Measurements from ENCODE around the gene GLCCI1. TPM values are rescaled to one million over a fixed set of nuclear protein-coding genes. Genes with fewer than 3 reads are reported as not detected.

The GLCCI1 gene
- total and polyA plus RNA-seq, 10 of the 15 experiments (the other 5 are each of a cell fraction or from before 2014, with no cell fraction given): 12.6 to 92.0 (median 27.6) TPM

GRCh38 chr7:7972922-7973594, 4.5 kb downstream of the GLCCI1 start:
- WGBS (ENCODE audit: insufficient coverage, insufficient replicate concordance, low lambda C conversion rate, missing lambda C conversion rate): 2% methylated on average over 2 of the region's 2 CpGs
- Histone ChIP-seq H3K4me1 (ENCODE audit: control insufficient read depth, insufficient read depth, low read length) (peaks cover 4% of the 10 kb centered on the region; the same call in 1 of the 2 replicates), H4K20me1 (ENCODE audit: control insufficient read depth, insufficient read depth) (peaks cover 7% of the 10 kb centered on the region), H3K27me3 (replicated peaks in 1 of 2; ENCODE audit: control insufficient read depth in 2 of 2, insufficient read depth in 2 of 2, low read length in 1 of 2) (no peaks in the 10 kb centered on the region), H3K4me3 (peak overlapping the region; percentile 60), H3K9me3 (replicated peaks; ENCODE audit: control insufficient read depth, insufficient read depth, low read length) (no peaks in the 10 kb centered on the region; the same call in 2 of the 3 replicates), H3K9ac (ENCODE audit: control insufficient read depth, insufficient read depth, low read length) (peak overlapping the region; percentile 40), H2AFZ (ENCODE audit: control insufficient read depth, low read depth, low read length) (no peak overlapping the region), H3K27ac (ENCODE audit: control insufficient read depth, insufficient read depth) (peak overlapping the region; percentile 34), H3K4me2 (ENCODE audit: control insufficient read depth, insufficient read depth) (peak overlapping the region; percentile 94), H3K79me2 (ENCODE audit: control insufficient read depth, insufficient read depth, low read length) (peaks cover 95% of the 10 kb centered on the region), H3K36me3 (ENCODE audit: control insufficient read depth in 2 of 2, insufficient read depth in 2 of 2, low read length in 1 of 2) (peaks cover 0 to 3% of the 10 kb centered on the region in 2 experiments; a peak in 1 of 4 replicates)
- RAD21 ChIA-PET (ENCODE audit: unreplicated experiment): interaction anchor here (0.6 to 9.4 kb wide), 28 partner anchors 9 to 404 kb away, joined by 3 to 86 read pairs (median 4); no protein-coding TSS in a partner anchor
- no peak for ATAC-seq
- CTCF ChIA-PET: interaction anchor here (0.5 to 4.7 kb wide), 13 partner anchors 11 to 388 kb away, joined by 3 to 27 read pairs (median 4); no protein-coding TSS in a partner anchor
- intact Hi-C loops (cut with micrococcal nuclease; ENCODE audit: unreplicated experiment): loop anchor here (5.0 kb wide), 1 partner anchor 64 kb away; no protein-coding TSS in a partner anchor
- no peak for DNase-seq (ENCODE audit: low read depth, low spot score)
- BruUV-seq (replicated peaks): no TSS peak
- SMC1A ChIA-PET (ENCODE audit: uncharacterized antibody, unreplicated experiment): interaction anchor here (0.6 to 4.5 kb wide), 33 partner anchors 9 to 292 kb away, joined by 3 to 32 read pairs (median 4); no protein-coding TSS in a partner anchor
- no peak for FAIRE-seq
- POLR2A ChIA-PET: interaction anchor here (0.7 to 1.8 kb wide), 10 partner anchors 16 to 217 kb away, joined by 3 to 6 read pairs (median 4); no protein-coding TSS in a partner anchor
- in situ Hi-C loops (cut with MboI): no loop called here
- TF ChIP-seq PBX3 (IDR thresholded peaks at IDR 0.05; ENCODE audit: insufficient replicate concordance, low read depth, low read length): peak; percentile 48
- TF ChIP-seq EGR1 (IDR thresholded peaks at IDR 0.05; ENCODE audit: borderline replicate concordance in 1 of 2, low read depth in 2 of 2, low read length in 2 of 2): no peak
- 0 out of 2 replicates have a peak, but pooled peaks have one; percentile 26 for TF ChIP-seq NKRF (conservative IDR thresholded peaks at IDR 0.05)
- TF ChIP-seq PKNOX1 (IDR thresholded peaks at IDR 0.05): peak; percentile 92
- TF ChIP-seq WRNIP1 (IDR thresholded peaks at IDR 0.05; ENCODE audit: borderline replicate concordance, low read depth, low read length): no peak
- peak; percentile 35 for TF ChIP-seq JUNB (IDR thresholded peaks at IDR 0.05)
- peak; percentile 58; the same call in 1 of the 3 replicates for TF ChIP-seq POU2F2 (IDR thresholded peaks at IDR 0.05; ENCODE audit: borderline replicate concordance, low read depth, low read length)
- TF ChIP-seq ZBTB40 (IDR thresholded peaks at IDR 0.05; ENCODE audit: borderline replicate concordance): peak; percentile 60; the same call in 1 of the 2 replicates
- TF ChIP-seq SUPT20H (IDR thresholded peaks at IDR 0.05; ENCODE audit: borderline replicate concordance, control insufficient read depth, low read depth, low read length): no peak
- TF ChIP-seq SMAD1 (IDR thresholded peaks at IDR 0.05; ENCODE audit: low read depth, partially characterized antibody): no peak
